ENCODE data around the gene KCNAB2.

KCNAB2 gene

DNA sequence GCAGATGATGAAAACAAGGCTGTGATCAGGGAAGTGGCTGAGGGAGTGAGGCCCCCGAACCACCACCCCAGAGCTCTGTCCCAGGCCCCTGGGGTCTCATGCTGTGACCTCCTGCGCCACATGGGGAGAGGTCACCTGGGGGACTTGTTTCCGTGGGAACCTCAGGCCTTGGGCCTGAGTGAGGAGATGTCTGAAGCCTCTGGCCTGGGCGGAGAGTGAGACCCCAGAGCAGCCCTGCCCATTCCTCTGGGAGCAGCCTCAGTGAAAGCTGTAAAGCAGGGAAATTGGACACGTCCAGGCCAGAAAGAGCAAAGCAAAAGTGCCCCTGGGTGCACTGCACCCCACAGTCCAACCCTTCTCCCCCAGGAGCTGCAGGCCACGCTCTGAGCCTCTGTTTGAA lies 37.0 kb upstream of the KCNAB2 start:
- H3K27me3 ChIP-seq (ENCODE audit: insufficient read depth, low read length): no peaks in the 10 kb centered on the region
- H4K20me1 ChIP-seq (ENCODE audit: insufficient read depth, low read length): no peaks in the 10 kb centered on the region
- no peak overlapping the region for H3K9ac ChIP-seq (ENCODE audit: low read length)
- no peak overlapping the region for H2AFZ ChIP-seq (ENCODE audit: low read length)
- H3K79me2 ChIP-seq (ENCODE audit: insufficient read depth, low read length): no peaks in the 10 kb centered on the region
- H3K9me2 ChIP-seq (ENCODE audit: low read depth, low read length): no peaks in the 10 kb centered on the region
- H3F3A ChIP-seq (ENCODE audit: insufficient read depth, low read length): no peaks in the 10 kb centered on the region
- no peak overlapping the region for H3K4me2 ChIP-seq (ENCODE audit: low read length)
- no peak overlapping the region for H3K4me3 ChIP-seq (ENCODE audit: low read depth, low read length, poor library complexity, severe bottlenecking)
- H3K27ac ChIP-seq (ENCODE audit: low read depth, low read length, poor library complexity, severe bottlenecking): no peak overlapping the region
- H3K36me3 ChIP-seq (ENCODE audit: insufficient read depth, low read length): 0 out of 2 replicates have a peak, but pooled peaks cover 2% of the 10 kb centered on the region
- no peaks in the 10 kb centered on the region for H3K9me3 ChIP-seq (ENCODE audit: low read length)
- no peaks in the 10 kb centered on the region for H3K4me1 ChIP-seq (ENCODE audit: insufficient read depth, low read length, severe bottlenecking)
- TF ChIP-seq EZH2 (IDR thresholded peaks at IDR 0.05; ENCODE audit: borderline replicate concordance, low read length): no peak
- no peak for TF ChIP-seq CTCF (IDR thresholded peaks at IDR 0.05; ENCODE audit: low read length)

DNA sequence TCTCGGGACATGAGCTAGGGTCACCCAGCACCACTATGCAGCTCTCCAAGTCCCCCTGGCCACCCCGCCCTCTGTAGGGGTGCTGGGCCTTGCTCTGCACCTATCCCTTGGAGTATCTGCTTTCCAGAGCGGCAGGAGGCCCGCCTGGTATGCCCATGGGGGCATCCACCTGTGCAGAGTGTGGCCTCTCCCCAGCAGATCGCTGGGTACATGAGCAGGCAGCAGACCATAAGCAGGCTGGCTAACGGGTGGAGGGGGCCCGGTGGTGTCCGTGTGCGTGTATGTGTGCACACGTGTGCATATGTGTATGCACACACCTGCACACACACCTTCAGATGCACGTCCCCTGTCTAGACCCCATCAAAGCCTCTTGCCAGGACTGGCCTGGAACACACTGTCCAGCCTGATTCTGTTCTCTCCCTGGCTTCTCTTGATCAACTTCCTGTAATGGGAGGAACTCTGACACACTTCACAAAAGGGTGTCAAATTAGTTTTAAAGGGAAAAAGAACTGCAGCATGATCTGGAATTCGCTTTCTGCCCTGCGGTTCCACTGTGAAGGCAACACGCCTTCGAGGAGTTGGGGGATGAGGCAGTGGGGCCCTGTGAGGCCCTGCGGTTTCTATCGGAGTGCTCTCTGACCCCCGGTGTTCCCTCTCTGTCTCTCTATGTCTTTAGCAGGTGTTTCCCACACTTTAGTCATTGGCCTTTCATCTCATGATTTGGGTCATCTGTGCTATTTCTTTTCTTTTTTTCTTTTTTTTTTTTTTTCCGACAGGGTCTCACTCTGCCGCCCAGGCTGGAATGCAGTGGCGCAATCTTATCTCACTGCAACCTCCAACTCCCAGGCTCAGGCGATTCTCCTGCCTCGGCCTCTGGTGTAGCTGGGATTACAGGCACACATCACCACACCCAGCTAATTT lies 36.3 kb upstream of the KCNAB2 start:
- no peak overlapping the region for H3K4me2 ChIP-seq (ENCODE audit: low read length)
- H3K36me3 ChIP-seq (ENCODE audit: insufficient read depth, low read length): no peaks in the 10 kb centered on the region
- H3F3A ChIP-seq (ENCODE audit: insufficient read depth, low read length): no peaks in the 10 kb centered on the region
- H3K9ac ChIP-seq (ENCODE audit: low read length): no peak overlapping the region
- no peaks in the 10 kb centered on the region for H4K20me1 ChIP-seq (ENCODE audit: insufficient read depth, low read length)
- no peaks in the 10 kb centered on the region for H3K9me2 ChIP-seq (ENCODE audit: low read depth, low read length)
- H3K9me3 ChIP-seq (ENCODE audit: low read length): no peaks in the 10 kb centered on the region
- H3K27ac ChIP-seq (ENCODE audit: low read depth, low read length, poor library complexity, severe bottlenecking): no peak overlapping the region
- no peaks in the 10 kb centered on the region for H3K79me2 ChIP-seq (ENCODE audit: insufficient read depth, low read length)
- no peaks in the 10 kb centered on the region for H3K4me1 ChIP-seq (ENCODE audit: insufficient read depth, low read length, severe bottlenecking)
- TF ChIP-seq CTCF (IDR thresholded peaks at IDR 0.05; ENCODE audit: low read length) (no peak), EZH2 (IDR thresholded peaks at IDR 0.05; ENCODE audit: borderline replicate concordance, low read length) (no peak)
- H2AFZ ChIP-seq (ENCODE audit: low read length): no peak overlapping the region
- H3K27me3 ChIP-seq (ENCODE audit: insufficient read depth, low read length): no peaks in the 10 kb centered on the region
- H3K4me3 ChIP-seq (ENCODE audit: low read depth, low read length, poor library complexity, severe bottlenecking): no peak overlapping the region

DNA sequence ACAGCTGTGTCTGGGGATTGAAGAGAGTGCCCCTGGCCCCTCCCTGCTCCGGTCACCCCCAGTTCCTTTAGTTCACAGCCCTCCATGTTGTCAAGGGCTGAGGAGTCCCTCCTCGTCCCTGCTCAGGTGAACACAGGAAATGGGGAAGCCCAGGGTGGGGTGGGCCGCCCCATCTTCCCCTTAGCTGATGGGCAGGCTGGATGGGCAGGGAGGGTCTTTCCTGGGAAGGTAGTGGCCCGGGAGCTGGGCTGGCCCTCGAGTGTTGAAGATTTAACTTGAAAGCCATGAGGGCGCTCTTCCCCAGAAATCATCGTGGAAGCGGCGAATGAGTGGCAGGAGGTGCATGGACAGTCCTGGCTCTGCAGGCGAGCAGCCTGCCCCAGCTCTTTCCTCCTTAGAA lies 35.1 kb upstream of the KCNAB2 start:
- no peaks in the 10 kb centered on the region for H4K20me1 ChIP-seq (ENCODE audit: insufficient read depth, low read length)
- no peaks in the 10 kb centered on the region for H3K79me2 ChIP-seq (ENCODE audit: insufficient read depth, low read length)
- no peak overlapping the region for H3K4me2 ChIP-seq (ENCODE audit: low read length)
- H3K9ac ChIP-seq (ENCODE audit: low read length): no peak overlapping the region
- no peak overlapping the region for H3K4me3 ChIP-seq (ENCODE audit: low read depth, low read length, poor library complexity, severe bottlenecking)
- peak overlapping the region; percentile 65 for H3K27ac ChIP-seq (ENCODE audit: low read depth, low read length, poor library complexity, severe bottlenecking)
- H3F3A ChIP-seq (ENCODE audit: insufficient read depth, low read length): no peaks in the 10 kb centered on the region
- no peaks in the 10 kb centered on the region for H3K27me3 ChIP-seq (ENCODE audit: insufficient read depth, low read length)
- no peaks in the 10 kb centered on the region for H3K36me3 ChIP-seq (ENCODE audit: insufficient read depth, low read length)
- no peak overlapping the region for H2AFZ ChIP-seq (ENCODE audit: low read length)
- no peaks in the 10 kb centered on the region for H3K9me3 ChIP-seq (ENCODE audit: low read length)
- H3K4me1 ChIP-seq (ENCODE audit: insufficient read depth, low read length, severe bottlenecking): no peaks in the 10 kb centered on the region
- no peaks in the 10 kb centered on the region for H3K9me2 ChIP-seq (ENCODE audit: low read depth, low read length)
- TF ChIP-seq EZH2 (IDR thresholded peaks at IDR 0.05; ENCODE audit: borderline replicate concordance, low read length) (no peak), CTCF (IDR thresholded peaks at IDR 0.05; ENCODE audit: low read length) (no peak)
